NCI-H2227 treated with DMSO at 0.1 percent for 48 hours (cell line): Measurements from ENCODE around the gene BMERB1.
"Not testable (repeated sequence)": the region's sequence is repeated elsewhere in the genome, so short reads cannot be mapped to it uniquely, and the experiment has no call there.

Source experiments
- DNase-seq: peaks from one replicate; lab custom pipeline; 2025; lab: John Stamatoyannopoulos, UW

BMERB1 gene

DNA sequence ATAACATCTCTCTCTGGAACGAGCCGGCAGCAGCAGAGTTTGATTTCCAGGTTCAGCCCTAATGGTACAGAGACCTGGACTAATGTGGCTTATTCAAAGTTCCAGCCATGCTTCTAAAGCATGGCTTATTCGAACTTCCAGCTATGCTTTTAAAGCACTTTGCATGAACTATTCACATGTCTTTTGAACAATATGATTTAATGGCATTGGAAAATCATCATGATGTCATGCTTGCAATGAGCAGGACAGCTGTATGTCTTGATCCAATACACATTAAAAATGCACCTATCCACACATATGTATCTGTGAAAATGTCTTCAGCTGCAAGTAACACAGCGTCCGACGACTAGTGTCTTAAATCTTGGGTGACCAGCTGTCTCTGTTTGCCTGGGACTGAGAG lies 122.9 kb downstream of the BMERB1 start:
- no peak for DNase-seq

DNA sequence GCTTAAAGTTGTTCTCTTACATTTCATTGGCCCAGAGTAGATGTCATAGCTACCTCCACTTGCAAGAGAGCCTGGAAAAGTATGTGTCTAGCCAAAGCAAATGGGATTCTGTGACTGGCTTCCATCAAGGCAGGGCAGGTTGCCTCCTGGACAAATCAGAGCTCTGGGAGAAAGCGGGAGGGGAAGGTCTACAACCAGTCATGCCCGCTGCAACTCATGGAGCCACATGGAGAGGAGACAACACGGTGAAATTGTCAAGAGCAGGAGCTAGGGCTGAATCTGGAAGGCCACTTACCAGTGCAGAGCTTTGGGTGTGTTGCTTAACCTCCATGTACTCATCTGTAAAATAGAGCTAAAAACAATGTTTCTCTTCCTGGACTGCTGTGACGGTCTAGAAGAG lies 124.8 kb downstream of the BMERB1 start:
- DNase-seq: no peak

DNA sequence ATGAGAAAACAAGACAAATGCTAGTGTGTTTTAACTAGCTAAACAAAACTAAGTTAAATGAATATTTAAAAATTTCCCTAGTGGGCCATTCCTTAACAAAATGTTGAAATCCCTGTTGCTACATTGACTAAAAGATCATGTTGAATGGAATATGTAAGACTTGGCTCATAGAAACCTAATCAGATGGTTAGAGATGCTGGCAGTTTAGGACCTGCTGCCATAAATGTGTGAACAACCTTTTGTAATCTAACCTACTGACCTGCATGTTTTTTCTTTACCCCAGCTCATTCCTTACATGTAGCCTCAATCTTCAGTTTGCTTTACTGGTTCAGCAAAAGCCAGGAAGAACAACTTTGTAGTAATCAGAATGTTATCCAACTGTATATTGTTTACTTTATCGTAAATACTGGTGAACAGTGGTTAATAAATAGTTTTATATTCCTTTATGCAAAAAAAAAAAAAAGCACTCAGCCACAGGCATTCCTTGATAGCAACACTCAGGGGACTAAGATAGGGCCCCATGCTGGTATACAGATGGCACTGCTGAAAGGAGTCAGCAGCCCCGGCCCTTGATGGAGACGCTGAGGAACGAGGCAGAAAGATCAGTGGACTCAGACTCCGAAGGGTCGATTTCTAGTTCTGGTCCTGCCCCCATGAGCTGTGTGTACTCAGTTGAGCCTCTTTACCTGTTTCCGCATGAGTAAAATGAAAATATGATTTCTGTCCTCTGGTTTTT lies 130.4 kb downstream of the BMERB1 start:
- no peak for DNase-seq

DNA sequence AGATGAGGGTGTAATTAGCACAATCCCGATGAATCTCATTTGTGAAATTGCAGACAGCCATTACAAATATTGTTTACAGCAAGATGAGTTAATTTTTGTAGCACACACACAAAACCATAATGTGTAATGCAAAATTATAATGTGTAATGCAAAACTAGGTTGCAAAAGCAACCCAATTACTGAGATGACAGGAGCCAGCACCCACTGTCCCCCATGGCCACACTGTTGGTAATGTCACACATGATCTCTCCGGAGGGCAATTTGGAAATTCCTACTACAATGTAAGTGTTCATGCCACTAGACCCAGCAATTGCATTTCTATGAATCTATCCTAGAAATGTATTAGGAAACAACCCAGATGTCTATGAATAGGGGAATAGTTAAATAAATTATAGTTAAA lies 131.7 kb downstream of the BMERB1 start:
- no peak for DNase-seq

GRCh38 chr16:15567823-15568222 lies 133.4 kb downstream of the BMERB1 start:
- no peak for DNase-seq

- DNase-seq: not testable (repeated sequence)
Observed at GRCh38 chr16:15570666-15571065, 136.3 kb downstream of the BMERB1 start.

GRCh38 chr16:15571557-15571956 lies 137.2 kb downstream of the BMERB1 start:
- no peak for DNase-seq

GRCh38 chr16:15572329-15573001 lies 138.1 kb downstream of the BMERB1 start:
- DNase-seq: no peak

GRCh38 chr16:15573274-15573895 lies 139.0 kb downstream of the BMERB1 start:
- DNase-seq: no peak

DNA sequence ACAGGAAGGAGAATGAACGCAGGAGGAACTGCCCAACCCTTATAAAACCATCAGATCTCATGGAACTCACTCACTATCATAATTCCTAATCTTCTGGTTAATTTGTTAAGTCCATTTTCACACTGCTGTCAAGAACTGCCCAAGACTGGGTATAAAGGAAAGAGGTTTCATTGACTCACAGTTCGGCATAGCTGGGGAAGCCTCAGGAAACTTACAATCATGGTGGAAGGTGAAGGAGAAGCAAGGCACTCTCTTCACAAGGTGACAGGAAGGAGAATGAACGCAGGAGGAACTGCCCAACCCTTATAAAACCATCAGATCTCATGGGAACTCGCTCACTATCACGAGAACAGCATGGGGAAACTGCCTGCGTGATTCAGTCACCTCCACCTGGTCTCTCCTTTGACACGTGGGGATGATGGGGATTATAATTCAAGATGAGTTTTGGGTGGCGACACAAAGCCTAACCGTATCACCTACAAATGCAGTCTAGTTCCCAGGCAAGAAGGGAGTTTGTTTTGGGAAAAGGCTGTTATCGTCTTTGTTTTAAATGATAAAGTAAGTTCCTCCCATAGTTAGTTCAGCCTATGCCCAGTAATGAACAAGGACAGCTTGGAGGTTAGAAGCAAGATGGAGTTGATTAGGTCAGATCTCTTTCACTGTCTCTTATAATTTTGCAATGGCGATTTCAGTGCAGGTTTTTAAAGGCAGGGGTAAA lies 139.7 kb downstream of the BMERB1 start:
- not testable (repeated sequence) for DNase-seq

DNA sequence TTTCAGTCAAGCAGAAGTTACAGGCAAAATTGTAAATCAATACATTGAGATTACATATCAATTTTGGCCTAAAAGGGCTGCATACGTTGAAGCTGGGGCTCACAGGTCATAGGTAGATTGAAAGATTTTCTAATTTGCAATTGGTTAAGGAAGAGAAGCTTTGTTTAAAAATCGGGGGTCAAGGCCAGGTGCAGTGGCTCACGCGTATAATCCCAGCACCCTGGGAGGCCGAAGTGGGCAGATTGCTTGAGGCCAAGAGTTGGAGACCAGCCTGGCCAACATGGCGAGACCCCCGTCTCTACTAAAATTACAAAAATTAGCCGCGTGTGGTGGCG lies 140.2 kb downstream of the BMERB1 start:
- DNase-seq: no peak

GRCh38 chr16:15575293-15576049 lies 141.1 kb downstream of the BMERB1 start:
- no peak for DNase-seq

GRCh38 chr16:15576960-15577958 lies 142.9 kb downstream of the BMERB1 start:
- no peak for DNase-seq

DNA sequence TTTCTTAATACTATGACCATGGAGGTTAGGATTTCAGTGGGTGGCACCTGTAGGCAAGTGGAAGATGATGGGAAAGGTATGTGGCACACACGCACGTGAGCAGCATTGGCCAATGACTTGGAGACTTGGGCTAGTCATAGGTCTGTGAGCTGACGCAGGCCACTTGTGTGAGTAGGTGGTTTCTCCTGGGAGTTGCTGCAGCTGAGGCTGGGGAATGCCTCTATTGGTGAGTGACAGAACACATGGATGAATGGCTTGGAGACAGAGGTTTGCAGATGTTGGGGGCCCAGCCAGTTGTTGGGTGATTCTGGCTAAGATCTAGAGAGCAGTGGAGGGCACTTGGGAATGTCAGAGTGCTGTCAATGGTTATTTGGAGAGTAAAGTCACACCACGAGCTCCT lies 144.4 kb downstream of the BMERB1 start:
- DNase-seq: no peak

DNA sequence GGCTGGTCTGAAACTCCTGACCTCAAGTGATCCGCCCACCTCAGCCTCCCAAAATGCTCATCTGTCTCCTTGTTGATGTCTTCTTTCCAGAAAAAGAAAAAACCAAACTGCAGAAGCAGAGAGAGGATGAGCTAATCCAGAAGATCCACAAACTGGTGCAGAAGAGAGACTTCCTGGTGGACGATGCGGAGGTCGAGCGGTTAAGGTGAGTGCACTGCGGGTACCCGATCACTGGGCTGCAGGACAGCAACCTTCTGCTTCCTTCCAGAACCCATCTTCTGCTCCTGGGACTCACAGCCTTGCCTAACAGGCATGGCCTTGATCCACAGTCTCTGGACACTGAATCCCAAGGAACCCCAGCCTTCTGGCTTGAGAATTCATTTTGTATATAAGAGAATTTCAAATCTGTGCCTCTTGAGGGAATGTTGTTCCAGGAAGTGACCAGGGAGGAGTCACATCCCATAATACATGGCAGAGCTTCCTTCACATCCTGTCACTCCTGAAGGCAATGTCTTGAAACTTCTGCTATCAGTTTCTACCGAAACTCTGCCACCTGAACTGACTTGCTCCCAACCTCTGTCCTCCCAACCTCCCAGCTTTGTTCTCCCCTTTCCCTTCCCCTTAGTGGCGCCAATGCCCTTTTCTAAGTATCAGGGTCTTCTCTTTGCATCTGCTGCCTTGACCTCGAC lies 146.9 kb downstream of the BMERB1 start:
- no peak for DNase-seq

- DNase-seq: no peak
Observed at GRCh38 chr16:15583526-15583925, 149.1 kb downstream of the BMERB1 start.

- no peak for DNase-seq
Observed at GRCh38 chr16:15585956-15586355, 151.6 kb downstream of the BMERB1 start.

DNA sequence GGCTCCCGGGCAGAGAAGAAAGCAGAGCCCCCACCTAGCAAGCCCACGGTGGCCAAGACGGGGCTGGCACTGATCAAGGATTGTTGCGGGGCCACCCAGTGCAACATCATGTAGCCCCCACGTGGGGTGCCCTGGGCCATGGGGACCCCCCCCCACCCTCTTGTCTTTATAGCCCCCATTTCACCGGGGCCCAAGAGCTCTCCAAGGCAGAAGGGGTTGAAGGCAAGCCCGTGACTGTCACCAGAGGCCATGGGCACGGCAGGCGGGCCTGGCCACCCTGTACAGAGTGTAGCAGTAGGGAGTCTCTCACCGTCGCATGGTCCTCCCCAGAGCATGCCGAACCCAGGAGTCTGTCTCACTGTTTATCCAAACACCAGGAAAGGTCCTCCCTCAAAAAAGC lies 152.3 kb downstream of the BMERB1 start:
- no peak for DNase-seq

GRCh38 chr16:15587152-15587825 lies 152.9 kb downstream of the BMERB1 start:
- DNase-seq: no peak

DNA sequence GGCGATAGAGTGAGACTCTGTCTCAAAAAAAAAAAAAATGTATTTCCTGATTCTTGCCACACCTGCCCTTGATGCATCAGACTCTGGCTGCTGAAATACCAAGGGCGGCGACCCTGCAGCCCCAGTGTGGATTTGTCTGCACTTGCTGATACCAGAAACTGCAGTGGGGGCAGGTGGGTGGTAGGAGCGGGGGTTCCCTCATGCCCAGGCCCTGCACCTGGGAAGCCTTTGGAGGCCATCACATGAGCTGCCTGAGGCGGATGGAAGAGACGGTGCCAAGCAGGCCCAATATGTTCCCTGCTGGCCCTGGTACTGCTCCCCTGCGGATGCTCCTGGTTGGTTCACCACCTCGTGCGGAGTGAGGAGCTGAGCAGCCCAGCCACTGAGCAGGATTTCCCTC lies 157.9 kb downstream of the BMERB1 start:
- DNase-seq: no peak
